Skeletal muscle cell (primary cell): ENCODE measurements around the gene COL12A1.

Experiments used
- DNase-seq: peaks from one replicate; pipeline ENCODE4 v3.0.0-alpha.2; 2010; ENCODE audit warnings: low read depth
- H3K4me3 ChIP-seq: 2 replicates; pipeline ENCODE4 v1.5.1; 2011; ENCODE audit warnings: low read depth, mild to moderate bottlenecking, control low read depth, low read length, moderate library complexity

Gene COL12A1

GRCh38 chr6:75114806-75115205, 91.0 kb downstream of the COL12A1 start:
- H3K4me3 ChIP-seq: no peak overlapping the region
- DNase-seq: no peak

GRCh38 chr6:75114195-75114594, 91.7 kb downstream of the COL12A1 start:
- no peak overlapping the region for H3K4me3 ChIP-seq
- DNase-seq: no peak

- no peak for DNase-seq
- H3K4me3 ChIP-seq: no peak overlapping the region
These were observed 92.4 kb downstream of the COL12A1 start for GRCh38 chr6:75113446-75113845.

- no peak for DNase-seq
- H3K4me3 ChIP-seq: no peak overlapping the region
These were observed 96.1 kb downstream of the COL12A1 start for GRCh38 chr6:75109765-75110164.

- DNase-seq: no peak
- H3K4me3 ChIP-seq: no peak overlapping the region
These were observed 96.8 kb downstream of the COL12A1 start for GRCh38 chr6:75109022-75109421.

- no peak overlapping the region for H3K4me3 ChIP-seq
- DNase-seq: no peak
These were observed 97.4 kb downstream of the COL12A1 start for GRCh38 chr6:75108333-75108974.

- H3K4me3 ChIP-seq: no peak overlapping the region
- no peak for DNase-seq
These were observed 97.9 kb downstream of the COL12A1 start for GRCh38 chr6:75107913-75108312.

GRCh38 chr6:75106426-75106825, 99.4 kb downstream of the COL12A1 start:
- DNase-seq: no peak

GRCh38 chr6:75103431-75103830, 102.4 kb downstream of the COL12A1 start:
- DNase-seq: no peak
- H3K4me3 ChIP-seq: no peak overlapping the region

More at GRCh38 chr6:75106426-75106825, 99.4 kb downstream of the COL12A1 start:
- no peak overlapping the region for H3K4me3 ChIP-seq

GRCh38 chr6:75102301-75102700, 103.6 kb downstream of the COL12A1 start:
- H3K4me3 ChIP-seq: no peak overlapping the region
- no peak for DNase-seq

GRCh38 chr6:75101896-75102295, 104.0 kb downstream of the COL12A1 start:
- H3K4me3 ChIP-seq: no peak overlapping the region
- peak; percentile 91 for DNase-seq

- peak; percentile 97 for DNase-seq
These were observed 107.1 kb downstream of the COL12A1 start for GRCh38 chr6:75098709-75099108.

GRCh38 chr6:75096966-75097365, 108.9 kb downstream of the COL12A1 start:
- no peak overlapping the region for H3K4me3 ChIP-seq
- DNase-seq: no peak

More at GRCh38 chr6:75098709-75099108, 107.1 kb downstream of the COL12A1 start:
- H3K4me3 ChIP-seq: no peak overlapping the region

GRCh38 chr6:75094614-75095200, 111.1 kb downstream of the COL12A1 start:
- H3K4me3 ChIP-seq: no peak overlapping the region
- peak; percentile 57 for DNase-seq

GRCh38 chr6:75091467-75092190, 114.2 kb downstream of the COL12A1 start:
- H3K4me3 ChIP-seq: no peak overlapping the region

GRCh38 chr6:75090576-75090975, 115.3 kb downstream of the COL12A1 start:
- no peak for DNase-seq
- no peak overlapping the region for H3K4me3 ChIP-seq

More at GRCh38 chr6:75091467-75092190, 114.2 kb downstream of the COL12A1 start:
- no peak for DNase-seq

GRCh38 chr6:75089921-75090320, 115.9 kb downstream of the COL12A1 start:
- no peak for DNase-seq
- H3K4me3 ChIP-seq: no peak overlapping the region

- no peak overlapping the region for H3K4me3 ChIP-seq
- DNase-seq: no peak
These were observed 116.5 kb downstream of the COL12A1 start for GRCh38 chr6:75089151-75089897.

GRCh38 chr6:75085931-75086635, 119.8 kb downstream of the COL12A1 start:
- no peak for DNase-seq
- H3K4me3 ChIP-seq: no peak overlapping the region
